CD4-positive, alpha-beta T cell (primary cell): ENCODE data around the gene LONRF3. TPM values are rescaled to one million over a fixed set of nuclear protein-coding genes. Genes with fewer than 3 reads are reported as not detected.
A peak's percentile ranks its signal among the peaks of the same experiment; 100 is the strongest.

Source experiments
- ATAC-seq: fragments of 200-7000 bp; cut with Tn5 transposase; one replicate; pipeline ENCODE4 v1.10.0; 2022; ENCODE audit warnings: mild to moderate bottlenecking; ENCODE audit not compliant: poor library complexity
- CTCF ChIA-PET: fragments of 350-600 bp; sonication (Branson Sonifier 250); formaldehyde crosslinking; loops from one replicate; lab custom pipeline; 2021; ENCODE audit warnings: antibody characterized with exemption, inconsistent platforms; lab: Charles Lee
- POLR2A ChIA-PET: fragments of 350-600 bp; sonication (Branson Sonifier 250); formaldehyde crosslinking; loops from one replicate; lab custom pipeline; 2021; ENCODE audit warnings: antibody characterized with exemption, inconsistent platforms; lab: Charles Lee
- DNase-seq, 14 experiments: peaks; one replicate each; pipeline ENCODE4 v3.0.0-alpha.2; 2013 to 2020; ENCODE audit warnings: mixed read lengths in 2 of 14
- H3K27ac ChIP-seq, 2 donors: one replicate each; pipeline versions ENCODE4 v1.5.1 to v1.7.0; 2013; ENCODE audit warnings: low read length in 2 of 2, low read depth in 1 of 2, mild to moderate bottlenecking in 1 of 2
- H3K27me3 ChIP-seq, 2 experiments: 1 replicate in 1 of 2; 2 replicates in 1 of 2; pipeline versions ENCODE4 v1.6.1 to v1.7.0; 2013; ENCODE audit warnings: low read length in 2 of 2, control low read depth in 1 of 2, mild to moderate bottlenecking in 1 of 2, moderate library complexity in 1 of 2; ENCODE audit not compliant: insufficient read depth in 2 of 2, control insufficient read depth in 1 of 2
- H3K36me3 ChIP-seq: one replicate; pipeline ENCODE4 v1.6.1; 2013; ENCODE audit warnings: low read length, control low read depth; ENCODE audit not compliant: insufficient read depth
- H3K4me1 ChIP-seq: one replicate; pipeline ENCODE4 v1.6.1; 2013; ENCODE audit warnings: low read length, control low read depth; ENCODE audit not compliant: insufficient read depth
- H3K4me3 ChIP-seq: one replicate; pipeline ENCODE4 v1.5.1; 2013; ENCODE audit warnings: mild to moderate bottlenecking, low read length, moderate library complexity
- H3K9me3 ChIP-seq, 2 experiments: 1 replicate in 1 of 2; 2 replicates in 1 of 2; pipeline versions ENCODE4 v1.6.1 to v1.7.0; 2013; ENCODE audit warnings: low read length in 2 of 2, mild to moderate bottlenecking in 2 of 2, control low read depth in 1 of 2, moderate library complexity in 1 of 2; ENCODE audit not compliant: control insufficient read depth in 1 of 2, insufficient read depth in 1 of 2
- H3K27ac Mint-ChIP-seq: one replicate; pipeline ENCODE4 v1.8.0; 2020; ENCODE audit warnings: mixed read lengths
- H3K27me3 Mint-ChIP-seq: one replicate; pipeline ENCODE4 v1.8.0; 2021; ENCODE audit warnings: mixed read lengths
- H3K36me3 Mint-ChIP-seq: one replicate; pipeline ENCODE4 v1.8.0; 2021; ENCODE audit warnings: low read depth, mixed read lengths
- H3K4me1 Mint-ChIP-seq: one replicate; pipeline ENCODE4 v1.8.0; 2021; ENCODE audit warnings: low read depth, mixed read lengths
- H3K4me3 Mint-ChIP-seq: one replicate; pipeline ENCODE4 v1.8.0; 2020; ENCODE audit warnings: mild to moderate bottlenecking, mixed read lengths
- H3K9me3 Mint-ChIP-seq: one replicate; pipeline ENCODE4 v1.8.0; 2020; ENCODE audit warnings: mixed read lengths
- intact Hi-C, 2 experiments: fragments of 100-400 bp; cut with DNase I in 1 of 2; cut with micrococcal nuclease in 1 of 2; formaldehyde crosslinking; loops; one replicate each; pipeline versions ENCODE4 v1.15.1 to v1.9.0; 2023 to 2025; cut with DNase I, micrococcal nuclease
- total RNA-seq, 174 experiments: library from RNA in 2 of 174; stranded (reverse) in 2 of 174; gene quantifications; one replicate each; pipeline ENCODE4 v1.2.3 and lab custom pipeline; 2021 to 2026
- TF ChIP-seq, protein P1 (sequence below): fragments of 200-600 bp; IDR thresholded peaks from one replicate; pipeline ENCODE4 v1.8.0; 2022; ENCODE audit warnings: antibody characterized with exemption, mild to moderate bottlenecking

LONRF3 gene
- total RNA-seq, 2 experiments from 2014 or later: 4.9 to 5.5 TPM

DNA sequence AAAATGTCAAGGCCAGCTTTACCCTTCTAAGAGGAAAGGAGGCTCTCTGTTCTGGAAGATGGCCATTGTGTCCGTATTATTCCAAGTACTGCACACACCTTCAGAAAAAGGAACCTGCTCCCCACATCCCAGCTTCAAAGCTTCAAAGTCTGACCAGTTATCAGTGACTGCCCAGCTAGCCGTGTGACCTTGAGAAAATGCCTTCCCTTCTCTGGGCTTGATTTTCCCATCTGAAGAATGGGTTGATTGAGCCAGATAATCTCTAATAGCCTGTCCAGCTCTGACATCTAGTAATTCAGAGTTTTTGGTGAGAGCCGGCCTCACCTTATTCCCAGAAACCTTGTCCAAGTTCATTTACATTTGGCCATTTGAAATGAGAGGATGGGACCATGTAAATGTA is 3.0 kb downstream of the LONRF3 start:
- Histone ChIP-seq H3K27ac (no peak overlapping the region), H3K36me3 (no peaks in the 10 kb centered on the region), H3K9me3 (no peaks in the 10 kb centered on the region), H3K4me3 (no peak overlapping the region), H3K27me3 (peaks cover 3 to 6% of the 10 kb centered on the region in 2 experiments), H3K4me1 (peaks cover 34% of the 10 kb centered on the region)
- no peak for DNase-seq
- Mint-ChIP-seq H3K4me3 (peak overlapping the region; percentile 66), H3K9me3 (no peaks in the 10 kb centered on the region), H3K27me3 (peaks cover 23% of the 10 kb centered on the region), H3K36me3 (peaks cover 9% of the 10 kb centered on the region), H3K4me1 (peaks cover 33% of the 10 kb centered on the region), H3K27ac (peak overlapping the region; percentile 20)
- ChIA-PET CTCF (interaction anchor here (1.3 kb wide), 1 partner anchor 27 kb away, joined by 3 read pairs; no protein-coding TSS in a partner anchor), POLR2A (interaction anchor here (3.0 kb wide), 1 partner anchor 14 kb away, joined by 21 read pairs; no protein-coding TSS in a partner anchor)
- TF ChIP-seq, protein P1, sequence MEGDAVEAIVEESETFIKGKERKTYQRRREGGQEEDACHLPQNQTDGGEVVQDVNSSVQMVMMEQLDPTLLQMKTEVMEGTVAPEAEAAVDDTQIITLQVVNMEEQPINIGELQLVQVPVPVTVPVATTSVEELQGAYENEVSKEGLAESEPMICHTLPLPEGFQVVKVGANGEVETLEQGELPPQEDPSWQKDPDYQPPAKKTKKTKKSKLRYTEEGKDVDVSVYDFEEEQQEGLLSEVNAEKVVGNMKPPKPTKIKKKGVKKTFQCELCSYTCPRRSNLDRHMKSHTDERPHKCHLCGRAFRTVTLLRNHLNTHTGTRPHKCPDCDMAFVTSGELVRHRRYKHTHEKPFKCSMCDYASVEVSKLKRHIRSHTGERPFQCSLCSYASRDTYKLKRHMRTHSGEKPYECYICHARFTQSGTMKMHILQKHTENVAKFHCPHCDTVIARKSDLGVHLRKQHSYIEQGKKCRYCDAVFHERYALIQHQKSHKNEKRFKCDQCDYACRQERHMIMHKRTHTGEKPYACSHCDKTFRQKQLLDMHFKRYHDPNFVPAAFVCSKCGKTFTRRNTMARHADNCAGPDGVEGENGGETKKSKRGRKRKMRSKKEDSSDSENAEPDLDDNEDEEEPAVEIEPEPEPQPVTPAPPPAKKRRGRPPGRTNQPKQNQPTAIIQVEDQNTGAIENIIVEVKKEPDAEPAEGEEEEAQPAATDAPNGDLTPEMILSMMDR: no peak
- no peak for ATAC-seq
- intact Hi-C loops: loop anchor here in 1 of 2 experiments (10.0 kb wide), 1 partner anchor 257 kb away; the partner anchor contains the start of gene PGRMC1

DNA sequence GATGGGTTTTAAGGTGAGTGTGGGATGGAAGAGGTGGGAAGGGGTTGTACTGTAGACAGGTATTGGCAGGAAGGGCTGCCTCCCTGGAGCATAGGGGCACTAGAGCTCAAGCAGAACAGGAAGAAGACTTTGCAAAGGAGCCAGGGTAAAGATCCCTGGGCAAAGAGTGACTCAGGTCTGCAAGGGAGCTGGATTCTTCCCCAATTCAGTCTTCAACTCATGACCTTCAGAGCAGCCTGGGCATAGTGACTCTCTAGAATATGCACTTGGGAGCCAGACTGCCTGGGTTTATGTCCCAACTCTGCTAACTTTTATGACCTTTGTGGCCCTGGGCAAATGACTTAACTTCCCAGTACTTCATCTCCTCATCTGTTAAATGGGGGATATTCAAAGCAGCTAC is 4.0 kb downstream of the LONRF3 start:
- H3K4me1 ChIP-seq: peaks cover 31% of the 10 kb centered on the region
- ATAC-seq (no peak), DNase-seq (peak in 2 of 14 experiments; percentile 20 to 31)
- peaks cover 13% of the 10 kb centered on the region for H3K27me3 Mint-ChIP-seq
- no peak overlapping the region for H3K4me3 Mint-ChIP-seq
- no peak overlapping the region for H3K27ac ChIP-seq
- H3K4me1 Mint-ChIP-seq: peaks cover 28% of the 10 kb centered on the region
- peaks cover 0 to 3% of the 10 kb centered on the region in 2 experiments for H3K27me3 ChIP-seq
- H3K9me3 Mint-ChIP-seq: no peaks in the 10 kb centered on the region
- H3K36me3 Mint-ChIP-seq: peaks cover 19% of the 10 kb centered on the region
- TF ChIP-seq, protein P1: no peak
- no peak overlapping the region for H3K4me3 ChIP-seq
- H3K9me3 ChIP-seq: no peaks in the 10 kb centered on the region
- H3K27ac Mint-ChIP-seq: no peak overlapping the region
- ChIA-PET POLR2A (no interaction called here), CTCF (no interaction called here)
- intact Hi-C loops: loop anchor here in 1 of 2 experiments (10.0 kb wide), 1 partner anchor 256 kb away; the partner anchor contains the start of gene PGRMC1
- no peaks in the 10 kb centered on the region for H3K36me3 ChIP-seq

DNA sequence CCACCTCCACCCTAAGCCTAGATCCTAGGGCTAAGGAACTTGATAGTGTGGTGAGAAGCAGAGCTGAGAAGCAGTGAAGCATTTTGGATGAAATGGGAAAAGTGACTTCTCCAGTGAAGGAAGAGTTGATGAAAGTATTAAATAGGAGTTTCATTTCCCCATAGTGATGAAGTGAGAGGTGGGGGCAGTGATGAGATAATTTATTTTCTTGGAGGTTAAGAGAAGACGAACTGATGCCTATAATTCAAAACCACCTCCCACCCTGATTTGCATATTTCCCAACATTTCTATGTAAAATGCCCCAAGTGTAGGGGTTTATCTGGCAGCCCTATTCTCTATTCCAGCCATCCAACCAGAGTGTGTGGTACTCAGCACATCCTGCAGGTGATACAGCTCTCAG is 6.3 kb downstream of the LONRF3 start:
- no peaks in the 10 kb centered on the region for H3K27me3 ChIP-seq
- no peaks in the 10 kb centered on the region for H3K36me3 ChIP-seq
- Mint-ChIP-seq H3K27me3 (peaks cover 1% of the 10 kb centered on the region), H3K4me3 (no peak overlapping the region), H3K36me3 (peaks cover 18% of the 10 kb centered on the region), H3K9me3 (no peaks in the 10 kb centered on the region), H3K27ac (no peak overlapping the region), H3K4me1 (peaks cover 13% of the 10 kb centered on the region)
- TF ChIP-seq, protein P1: no peak
- intact Hi-C loops: no loop called here
- ChIA-PET CTCF (interaction anchor here (1.3 kb wide), 1 partner anchor 24 kb away, joined by 5 read pairs; no protein-coding TSS in a partner anchor), POLR2A (no interaction called here)
- ATAC-seq: no peak
- H3K4me3 ChIP-seq: no peak overlapping the region
- no peak for DNase-seq
- no peaks in the 10 kb centered on the region for H3K9me3 ChIP-seq
- H3K27ac ChIP-seq: no peak overlapping the region
- H3K4me1 ChIP-seq: peaks cover 16% of the 10 kb centered on the region
